Adrenal gland (tissue), 12 donors: ENCODE results near the gene CBLC. TPM values are rescaled to one million over a fixed set of nuclear protein-coding genes. Genes with fewer than 3 reads are reported as not detected.
"Not testable (repeated sequence)": the region's sequence is repeated elsewhere in the genome, so short reads cannot be mapped to it uniquely, and the experiment has no call there.

Source experiments
- DNase-seq, 7 donors: peaks; one replicate each; pipeline ENCODE4 v3.0.0-alpha.2; 2019 to 2020
- H3K27ac ChIP-seq, 5 donors: fragments of 200-600 bp; sonication (generic) in 4 of 5; 1 replicate in 3 of 5; 2 replicates in 2 of 5; pipeline versions ENCODE4 v1.5.1 to v1.8.0; 2016 to 2020; ENCODE audit warnings: mild to moderate bottlenecking in 1 of 5
- H3K27me3 ChIP-seq: fragments of 200-600 bp; 2 replicates; pipeline ENCODE4 v1.8.0; 2021
- H3K36me3 ChIP-seq, 2 donors: fragments of 200-600 bp; replicated peaks in 1 of 2; 1 replicate in 1 of 2; 2 replicates in 1 of 2; pipeline versions ENCODE4 v1.5.1 to v1.8.0; 2018 to 2022
- H3K4me1 ChIP-seq, 2 donors: fragments of 200-600 bp; replicated peaks in 1 of 2; 1 replicate in 1 of 2; 2 replicates in 1 of 2; pipeline versions ENCODE4 v1.5.1 to v1.8.0; 2018 to 2021
- H3K4me3 ChIP-seq, 4 donors: fragments of 200-600 bp; sonication (generic) in 3 of 4; one replicate each; pipeline ENCODE4 v1.5.1; 2016 to 2018
- H3K9me3 ChIP-seq, 3 donors: fragments of 200-600 bp; sonication (generic) in 1 of 3; replicated peaks in 1 of 3; 1 replicate in 2 of 3; 2 replicates in 1 of 3; pipeline versions ENCODE4 v1.5.1 to v1.8.0; 2016 to 2021
- CTCF ChIP-seq, 6 experiments: fragments of 450-650 bp in 4 of 6; fragments of 200-600 bp in 2 of 6; sonication (generic) in 1 of 6; IDR thresholded peaks; 1 replicate in 5 of 6; 2 replicates in 1 of 6; pipeline versions ENCODE4 v1.5.1 to v1.8.0; 2016 to 2021; ENCODE audit warnings: antibody characterized with exemption in 6 of 6, mild to moderate bottlenecking in 2 of 6, moderate library complexity in 1 of 6
- POLR2A ChIP-seq, 2 donors: fragments of 450-650 bp; IDR thresholded peaks; one replicate each; pipeline ENCODE4 v1.6.1; 2017; ENCODE audit warnings: antibody characterized with exemption in 2 of 2, mild to moderate bottlenecking in 2 of 2, moderate library complexity in 1 of 2
- WGBS, 4 donors: extraction: QIAGEN DNeasy Blood & Tissue Kit in 2 of 4; methylation state at CpG; one replicate each; pipeline versions ENCODE4 v1.1.5 to v1.1.7; 2013 to 2017; 5-methylcytosine and 5-hydroxymethylcytosine counted together
- intact Hi-C, 2 donors: fragments of 100-400 bp; cut with DNase I; formaldehyde crosslinking; loops; one replicate each; pipeline versions ENCODE4 v1.14.1 to v1.15.0; 2022 to 2023
- polyA plus RNA-seq, 3 donors: library from polyadenylated mRNA; stranded (reverse); fragments of 200-250 nt in 2 of 3; fragments of 350-450 nt in 1 of 3; fragmentation: Illumina TruSeq in 1 of 3; extraction: RNeasy Lipid Tissue Mini Kit (QIAGEN cat#74804) in 1 of 3; gene quantifications; one replicate each; pipeline ENCODE4 v1.2.3, GENCODE V29; 2013 to 2014
- total RNA-seq, 9 donors: library from RNA; depleted of rRNA in 4 of 9; stranded (reverse); fragments of >200 nt in 4 of 9; fragments of 120-200 nt in 1 of 9; fragmentation: NEBNext Ultra II Directional in 1 of 9; extraction: Animal tissue kit (Norgen Biotek cat#: 25700) in 1 of 9; gene quantifications; one replicate each; pipeline versions ENCODE4 v1.1.0 to v1.2.4, GENCODE V29; 2013 to 2023
- donor health status: healthy with polysubstance abuse.
- donor health status: Bipolar disorder and iron deficiency.
- donor health status: DM: yes; HTN: yes; CAD: no.
- donor health status: DM: no; HTN: no; CAD: no.
- donor health status: DM: no; HTN: no; CAD: no.
- donor health status: DM: yes; HTN: yes; CAD: no.

Gene CBLC
- total and polyA plus RNA-seq, 12 donors, result 0.13 to 0.14 TPM; not detected in 10

GRCh38 chr19:44767295-44768180, 10.2 kb upstream of the CBLC start:
- no peak overlapping the region for H3K27ac ChIP-seq
- H3K36me3 ChIP-seq, result no peaks in the 10 kb centered on the region
- peak in 1 of 7 donors; percentile 12 for DNase-seq
- intact Hi-C loops, result loop anchor here in 1 of 2 donors (10.0 kb wide), 1 partner anchor 113 kb away; no protein-coding TSS in a partner anchor
- peaks cover 0 to 15% of the 10 kb centered on the region in 2 donors for H3K4me1 ChIP-seq
- TF ChIP-seq CTCF (IDR thresholded peaks at IDR 0.05) (no peak), POLR2A (IDR thresholded peaks at IDR 0.05) (no peak)
- no peaks in the 10 kb centered on the region for H3K27me3 ChIP-seq
- no peak overlapping the region for H3K4me3 ChIP-seq
- 69 to 90% (median 76%) methylated on average over 8 to 11 of the region's 11 CpGs for WGBS, 4 donors
- no peaks in the 10 kb centered on the region for H3K9me3 ChIP-seq

GRCh38 chr19:44770550-44771257, 7.0 kb upstream of the CBLC start:
- no peaks in the 10 kb centered on the region for H3K27me3 ChIP-seq
- no peaks in the 10 kb centered on the region for H3K9me3 ChIP-seq
- TF ChIP-seq POLR2A (IDR thresholded peaks at IDR 0.05) (no peak), CTCF (IDR thresholded peaks at IDR 0.05) (peak; percentile 89 to 95 (median 92))
- intact Hi-C loops, result loop anchor here (2.0 kb wide), 2 partner anchors 46 to 82 kb away; no protein-coding TSS in a partner anchor
- DNase-seq, result peak; percentile 94 to 98 (median 96)
- no peak overlapping the region for H3K4me3 ChIP-seq
- H3K4me1 ChIP-seq, result peaks cover 6 to 7% of the 10 kb centered on the region in 2 donors
- WGBS, 4 donors, result 15 to 16% (median 16%) methylated on average over 15 of the region's 15 CpGs
- no peaks in the 10 kb centered on the region for H3K36me3 ChIP-seq
- H3K27ac ChIP-seq, result no peak overlapping the region

- 69 to 86% (median 79%) methylated on average over 16 to 18 of the region's 18 CpGs for WGBS, 4 donors
- H3K27me3 ChIP-seq, H3K4me3 ChIP-seq, H3K9me3 ChIP-seq, intact Hi-C loops, DNase-seq, H3K27ac ChIP-seq, H3K36me3 ChIP-seq, H3K4me1 ChIP-seq: not testable (repeated sequence)
Measured at GRCh38 chr19:44772144-44772543, 5.5 kb upstream of the CBLC start.

- H3K4me3 ChIP-seq, result no peak overlapping the region
- no peak overlapping the region for H3K27ac ChIP-seq
- no peaks in the 10 kb centered on the region for H3K27me3 ChIP-seq
- no peak for TF ChIP-seq CTCF (IDR thresholded peaks at IDR 0.05)
- no peak for TF ChIP-seq POLR2A (IDR thresholded peaks at IDR 0.05)
- peaks cover 5 to 6% of the 10 kb centered on the region in 2 donors for H3K4me1 ChIP-seq
- no peak for DNase-seq
- H3K36me3 ChIP-seq, result no peaks in the 10 kb centered on the region
- no peaks in the 10 kb centered on the region for H3K9me3 ChIP-seq
- 59 to 74% (median 72%) methylated on average over 3 of the region's 3 CpGs for WGBS, 4 donors
- intact Hi-C loops, result no loop called here
Measured at GRCh38 chr19:44772959-44773358, 4.7 kb upstream of the CBLC start.
